Gastroesophageal sphincter (tissue), 3 donors: ENCODE results near the gene CARHSP1.

ENCODE experiments used
- CTCF ChIP-seq, 4 experiments: fragments of 200-600 bp in 2 of 4; fragments of 450-650 bp in 2 of 4; sonication (generic) in 1 of 4; IDR thresholded peaks; one replicate each; pipeline ENCODE4 v1.5.1; 2017 to 2019; ENCODE audit warnings: antibody characterized with exemption in 4 of 4, mild to moderate bottlenecking in 2 of 4, moderate library complexity in 2 of 4
- EP300 ChIP-seq: sonication (generic); formaldehyde crosslinking; IDR thresholded peaks from one replicate; pipeline ENCODE4 v1.6.1; 2017; ENCODE audit warnings: antibody characterized with exemption, mild to moderate bottlenecking
- POLR2A ChIP-seq, 2 donors: fragments of 450-650 bp; IDR thresholded peaks; one replicate each; pipeline ENCODE4 v1.6.1; 2017; ENCODE audit warnings: antibody characterized with exemption in 2 of 2, mild to moderate bottlenecking in 2 of 2, moderate library complexity in 1 of 2
- POLR2AphosphoS5 ChIP-seq: sonication (generic); formaldehyde crosslinking; IDR thresholded peaks from one replicate; pipeline ENCODE4 v1.6.1; 2017; ENCODE audit warnings: antibody characterized with exemption

- TF ChIP-seq POLR2A (IDR thresholded peaks at IDR 0.05) (no peak), CTCF (IDR thresholded peaks at IDR 0.05) (no peak), POLR2AphosphoS5 (no peak), EP300 (no peak)
Observed at GRCh38 chr16:8877894-8878522, 9.2 kb upstream of the CARHSP1 start.
